ENCODE results near the gene DLG1. TPM values are rescaled to one million over a fixed set of nuclear protein-coding genes. Genes with fewer than 3 reads are reported as not detected.

The DLG1 gene
- total and polyA plus RNA-seq, 2 of the 4 experiments (the other 2 are of a cell fraction), result 21.2 to 57.7 TPM

- no peaks in the 10 kb centered on the region; a peak in 2 of 4 replicates for H3K79me1 ChIP-seq (ENCODE audit: low read depth in 1 of 2, low read length in 2 of 2)
- intact Hi-C loops (cut with micrococcal nuclease), result no loop called here
- H3K9me1 ChIP-seq (ENCODE audit: insufficient read depth, low read length), result no peaks in the 10 kb centered on the region
- H3K4me1 ChIP-seq (ENCODE audit: control insufficient read depth, insufficient read depth, low read length), result no peaks in the 10 kb centered on the region
- ChIA-PET CTCF (no interaction called here), POLR2A (ENCODE audit: unreplicated experiment) (no interaction called here)
- H3K9me3 ChIP-seq (ENCODE audit: control insufficient read depth, insufficient read depth, low read length), result no peaks in the 10 kb centered on the region
- H2AFZ ChIP-seq (replicated peaks; ENCODE audit: low read length, poor library complexity), result no peak overlapping the region
- no peak overlapping the region for H3K27ac ChIP-seq (ENCODE audit: insufficient read depth, low read length)
- DNase-seq (no peak), ATAC-seq (ENCODE audit: low read depth) (no peak)
- H3K27me3 ChIP-seq (ENCODE audit: control insufficient read depth, insufficient read depth, low read length), result no peaks in the 10 kb centered on the region
- no peak overlapping the region for H4K5ac ChIP-seq (ENCODE audit: low read depth, low read length)
- 100% methylated on average over 1 of the region's 4 CpGs; no CpG with 5 or more reads in 1 of the 2 experiments for WGBS, 2 experiments (ENCODE audit: extremely low coverage in 2 of 2, insufficient read length in 1 of 2)
- H3K4me3 ChIP-seq (ENCODE audit: insufficient read depth, low read depth, low read length), result no peak overlapping the region
- H2BK20ac ChIP-seq (ENCODE audit: low read depth, low read length), result no peak overlapping the region
- no peak overlapping the region for H2BK120ac ChIP-seq (ENCODE audit: low read depth, low read length)
- H3K4me2 ChIP-seq (ENCODE audit: low read depth, low read length), result no peak overlapping the region
- no peak overlapping the region for H3K9ac ChIP-seq (ENCODE audit: low read depth, low read length)
- H2BK15ac ChIP-seq (ENCODE audit: low read depth, low read length), result no peak overlapping the region
- in situ Hi-C loops (cut with MboI; ENCODE audit: low sequenced_read_pairs), result no loop called here
- no peak overlapping the region for H4K8ac ChIP-seq (ENCODE audit: low read depth in 2 of 2, low read length in 2 of 2)
- dilution Hi-C loops (cut with HindIII; ENCODE audit: low sequenced_read_pairs, unreplicated experiment), result no loop called here
- no peak overlapping the region for H3K56ac ChIP-seq (ENCODE audit: extremely low read depth, insufficient read depth, low read length)
- no peak overlapping the region for H4K91ac ChIP-seq (ENCODE audit: insufficient read depth, low read depth, low read length)
- H2AK9ac ChIP-seq (replicated peaks; ENCODE audit: low read depth, low read length, poor library complexity), result no peak overlapping the region
- H2BK5ac ChIP-seq (ENCODE audit: low read depth, low read length, poor library complexity, severe bottlenecking), result no peak overlapping the region
- TF ChIP-seq FOS (IDR thresholded peaks at IDR 0.05; ENCODE audit: low read depth, low read length) (no peak), MAFK (IDR thresholded peaks at IDR 0.05; ENCODE audit: low read depth, low read length) (no peak), SMC3 (IDR thresholded peaks at IDR 0.05; ENCODE audit: low read depth, low read length) (no peak), ELK1 (IDR thresholded peaks at IDR 0.05; ENCODE audit: borderline replicate concordance, low read depth, low read length) (no peak)
- TF ChIP-seq, protein P1, sequence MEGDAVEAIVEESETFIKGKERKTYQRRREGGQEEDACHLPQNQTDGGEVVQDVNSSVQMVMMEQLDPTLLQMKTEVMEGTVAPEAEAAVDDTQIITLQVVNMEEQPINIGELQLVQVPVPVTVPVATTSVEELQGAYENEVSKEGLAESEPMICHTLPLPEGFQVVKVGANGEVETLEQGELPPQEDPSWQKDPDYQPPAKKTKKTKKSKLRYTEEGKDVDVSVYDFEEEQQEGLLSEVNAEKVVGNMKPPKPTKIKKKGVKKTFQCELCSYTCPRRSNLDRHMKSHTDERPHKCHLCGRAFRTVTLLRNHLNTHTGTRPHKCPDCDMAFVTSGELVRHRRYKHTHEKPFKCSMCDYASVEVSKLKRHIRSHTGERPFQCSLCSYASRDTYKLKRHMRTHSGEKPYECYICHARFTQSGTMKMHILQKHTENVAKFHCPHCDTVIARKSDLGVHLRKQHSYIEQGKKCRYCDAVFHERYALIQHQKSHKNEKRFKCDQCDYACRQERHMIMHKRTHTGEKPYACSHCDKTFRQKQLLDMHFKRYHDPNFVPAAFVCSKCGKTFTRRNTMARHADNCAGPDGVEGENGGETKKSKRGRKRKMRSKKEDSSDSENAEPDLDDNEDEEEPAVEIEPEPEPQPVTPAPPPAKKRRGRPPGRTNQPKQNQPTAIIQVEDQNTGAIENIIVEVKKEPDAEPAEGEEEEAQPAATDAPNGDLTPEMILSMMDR (conservative IDR thresholded peaks at IDR 0.05; ENCODE audit: low read depth, low read length), result no peak
- no TSS peak for BruUV-seq (replicated peaks)
- no peak overlapping the region for H3K4ac ChIP-seq (ENCODE audit: low read depth, low read length)
- H3K36me3 ChIP-seq (ENCODE audit: control insufficient read depth, insufficient read depth, low read length), result peaks cover 5% of the 10 kb centered on the region; the same call in 1 of the 2 replicates
- no peaks in the 10 kb centered on the region for H4K20me1 ChIP-seq (ENCODE audit: insufficient read depth, low read length)
- H3K23ac ChIP-seq (ENCODE audit: low read depth, low read length), result no peak overlapping the region
- no peak overlapping the region for H3K18ac ChIP-seq (ENCODE audit: low read depth, low read length)
- no peak overlapping the region for H2AK5ac ChIP-seq (ENCODE audit: low read depth, low read length)
- no peak overlapping the region for H3K14ac ChIP-seq (replicated peaks; ENCODE audit: low read depth, low read length)
These were observed 222.0 kb downstream of the DLG1 start for GRCh38 chr3:197076415-197076814.

Data from IMR-90 (cell line).